GM18511 (cell line): ENCODE data around the gene CAMKK1.
"Not testable (repeated sequence)": the region's sequence is repeated elsewhere in the genome, so short reads cannot be mapped to it uniquely, and the experiment has no call there.

Source experiments
- ATAC-seq: cut with Tn5 transposase; IDR thresholded peaks from one replicate; pipeline ENCODE4 v1.9.1; 2021; ENCODE audit warnings: mild to moderate bottlenecking, moderate library complexity; ENCODE audit not compliant: unreplicated experiment

The CAMKK1 gene

GRCh38 chr17:3880983-3881382 is 11.9 kb downstream of the CAMKK1 start:
- no peak for ATAC-seq

DNA sequence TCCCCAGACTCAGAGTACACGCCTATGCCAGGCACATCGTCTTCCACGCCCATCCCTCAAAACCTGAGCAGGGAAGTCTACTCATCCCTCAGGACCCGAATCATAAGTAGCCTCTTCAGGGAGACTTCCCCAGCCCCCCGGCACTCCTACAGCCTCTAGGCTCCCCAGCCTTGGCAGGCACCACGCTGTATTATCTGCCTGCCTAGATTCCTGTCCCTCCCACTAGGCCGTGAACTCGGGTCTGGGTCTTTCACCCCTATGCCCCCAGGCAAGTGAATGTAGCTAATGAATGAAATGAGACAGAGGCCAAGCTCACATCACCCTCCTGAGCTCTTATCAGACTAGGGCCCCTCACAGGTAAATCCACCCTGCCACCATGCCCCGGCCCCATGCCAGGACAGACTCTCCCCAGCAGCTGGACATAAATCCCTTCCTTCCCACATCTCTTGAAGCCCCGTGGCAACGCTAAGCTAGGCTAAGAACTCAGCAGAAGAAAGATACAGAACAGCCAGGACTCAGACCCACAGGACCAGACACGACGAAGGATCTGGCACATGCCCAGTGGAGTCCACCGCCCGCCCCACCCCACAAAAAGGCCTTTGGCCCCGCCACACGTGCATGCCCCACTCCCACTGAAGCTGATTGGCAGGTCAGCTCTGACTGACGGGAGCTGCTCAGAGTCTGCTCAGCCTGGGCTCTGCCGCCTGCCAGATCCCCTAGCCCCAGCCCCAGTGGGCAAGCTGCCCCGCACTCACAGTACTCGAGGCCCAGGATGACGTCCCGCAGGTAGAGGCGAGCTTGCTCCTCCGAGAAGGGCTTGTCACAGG is 13.0 kb downstream of the CAMKK1 start:
- ATAC-seq, result no peak

GRCh38 chr17:3879186-3879585 is 13.7 kb downstream of the CAMKK1 start:
- ATAC-seq, result no peak

- no peak for ATAC-seq
Observed at GRCh38 chr17:3877220-3877619, 15.6 kb downstream of the CAMKK1 start.

- no peak for ATAC-seq
Observed at GRCh38 chr17:3875317-3875716, 17.5 kb downstream of the CAMKK1 start.

- ATAC-seq, result no peak
Observed at GRCh38 chr17:3873862-3874261, 19.0 kb downstream of the CAMKK1 start.

DNA sequence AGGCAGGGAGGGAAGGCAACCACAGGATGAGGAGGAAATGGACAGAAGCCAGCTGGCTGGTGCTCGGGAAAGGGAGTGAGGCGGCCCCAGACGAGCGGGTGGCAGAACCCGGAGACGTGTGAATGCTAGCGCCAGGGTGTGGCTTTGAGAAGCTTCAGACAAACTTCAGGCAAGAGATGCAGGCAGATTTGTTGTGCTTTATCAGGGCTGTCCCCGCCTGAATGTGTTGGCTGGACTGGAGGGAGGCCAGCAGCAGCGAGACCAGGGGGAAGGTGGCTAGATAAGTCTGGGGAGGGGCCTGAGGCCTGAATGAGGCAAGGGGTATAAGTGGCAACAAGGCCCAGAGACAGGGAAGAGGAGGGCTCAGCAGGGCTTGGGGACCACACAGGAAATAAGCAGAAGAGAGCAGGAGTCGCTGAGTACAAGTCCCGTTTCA is 22.0 kb downstream of the CAMKK1 start:
- no peak for ATAC-seq

DNA sequence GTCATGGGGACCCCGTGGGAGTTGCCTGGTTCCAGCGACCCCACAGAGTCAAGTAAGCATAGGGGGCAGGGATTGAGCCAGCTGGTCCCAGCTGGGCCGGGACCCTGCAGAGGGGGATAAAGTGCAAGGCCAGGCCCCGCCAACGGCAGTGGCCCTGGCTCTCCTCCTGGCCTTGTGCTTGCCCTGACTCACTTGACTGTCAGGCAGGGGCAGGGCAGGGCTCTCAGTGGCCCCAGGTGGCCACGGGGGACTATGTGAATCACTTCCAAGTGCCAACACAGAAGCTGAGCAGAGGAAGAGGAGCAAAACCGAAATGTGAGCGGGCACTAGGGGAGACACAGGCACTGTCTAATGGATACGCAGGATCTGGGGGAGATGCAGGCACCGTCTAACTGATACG is 25.2 kb downstream of the CAMKK1 start:
- no peak for ATAC-seq

DNA sequence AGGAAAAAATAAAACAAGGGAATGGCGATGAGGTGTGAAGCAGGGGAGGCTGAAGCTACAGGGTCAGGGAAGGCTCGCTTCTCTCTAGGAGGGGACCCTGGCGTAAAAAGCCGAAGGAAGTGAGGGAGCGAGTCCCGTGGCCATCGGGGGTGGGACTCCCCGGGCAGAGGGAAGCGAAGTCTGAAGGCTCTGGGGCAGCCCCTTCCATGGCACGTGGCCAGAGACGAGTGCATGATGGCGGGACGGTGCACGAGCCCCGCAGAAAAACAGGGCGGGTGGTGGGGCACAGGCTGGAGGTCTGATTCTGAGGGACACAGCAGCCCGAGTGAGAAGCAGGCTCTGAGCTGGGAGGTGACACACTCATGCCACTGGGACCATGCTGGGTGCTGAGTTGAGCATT is 25.7 kb downstream of the CAMKK1 start:
- ATAC-seq, result no peak

GRCh38 chr17:3866276-3866675 is 26.6 kb downstream of the CAMKK1 start:
- ATAC-seq, result no peak

- no peak for ATAC-seq
Observed at GRCh38 chr17:3865176-3865575, 27.7 kb downstream of the CAMKK1 start.

GRCh38 chr17:3864534-3864933 is 28.3 kb downstream of the CAMKK1 start:
- ATAC-seq, result no peak

DNA sequence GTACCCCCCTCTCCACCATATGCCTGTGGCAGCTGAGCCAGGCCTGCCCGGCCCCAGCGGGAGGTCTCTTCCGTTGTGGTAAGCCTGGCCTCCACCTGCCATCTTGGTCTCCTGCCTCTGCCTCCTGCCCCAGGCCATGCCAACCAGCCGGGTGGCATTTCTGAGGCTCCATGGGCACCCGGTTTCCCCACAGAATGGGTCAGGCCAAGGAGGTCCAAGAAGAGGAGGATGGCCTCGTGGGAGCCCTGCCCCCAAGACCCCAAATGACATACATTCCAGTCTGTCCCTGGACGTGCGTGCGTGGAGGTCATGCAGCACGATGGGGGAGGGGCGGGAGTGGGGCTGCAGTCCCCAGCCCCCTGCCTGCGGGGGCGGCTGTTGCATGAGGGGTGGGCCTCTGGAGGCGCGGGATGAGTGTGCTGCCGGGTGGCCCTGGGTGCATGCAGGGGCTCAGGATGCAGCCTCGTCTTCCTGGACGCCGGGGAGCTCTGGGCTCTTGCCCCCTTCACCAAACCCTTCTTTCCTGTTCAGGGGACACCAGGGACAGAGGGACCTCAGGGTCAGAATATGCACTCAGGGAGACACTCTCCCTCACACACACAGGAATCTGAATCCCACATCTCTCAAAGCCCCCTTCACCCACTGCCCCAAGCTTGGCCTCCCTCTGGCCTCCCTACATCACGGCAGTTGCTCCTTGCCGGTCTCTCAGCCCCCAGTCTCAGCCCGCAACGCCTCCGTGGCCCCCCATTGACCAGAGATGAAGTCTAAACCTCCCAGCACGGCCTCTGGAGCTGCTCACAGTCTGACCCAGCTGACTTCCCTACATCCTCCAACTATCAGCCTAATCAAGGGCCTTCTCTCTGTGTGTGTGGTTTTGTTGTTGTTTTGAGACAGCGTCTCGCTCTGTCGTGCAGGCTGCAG is 30.8 kb downstream of the CAMKK1 start:
- ATAC-seq, result no peak

GRCh38 chr17:3860939-3861700 is 31.7 kb downstream of the CAMKK1 start:
- no peak for ATAC-seq

- no peak for ATAC-seq
Observed at GRCh38 chr17:3859940-3860339, 32.9 kb downstream of the CAMKK1 start.

GRCh38 chr17:3857261-3858105 is 35.4 kb downstream of the CAMKK1 start:
- no peak for ATAC-seq

- not testable (repeated sequence) for ATAC-seq
Observed at GRCh38 chr17:3854204-3854603, 38.6 kb downstream of the CAMKK1 start.

- ATAC-seq, result no peak
Observed at GRCh38 chr17:3852561-3852960, 40.3 kb downstream of the CAMKK1 start.

DNA sequence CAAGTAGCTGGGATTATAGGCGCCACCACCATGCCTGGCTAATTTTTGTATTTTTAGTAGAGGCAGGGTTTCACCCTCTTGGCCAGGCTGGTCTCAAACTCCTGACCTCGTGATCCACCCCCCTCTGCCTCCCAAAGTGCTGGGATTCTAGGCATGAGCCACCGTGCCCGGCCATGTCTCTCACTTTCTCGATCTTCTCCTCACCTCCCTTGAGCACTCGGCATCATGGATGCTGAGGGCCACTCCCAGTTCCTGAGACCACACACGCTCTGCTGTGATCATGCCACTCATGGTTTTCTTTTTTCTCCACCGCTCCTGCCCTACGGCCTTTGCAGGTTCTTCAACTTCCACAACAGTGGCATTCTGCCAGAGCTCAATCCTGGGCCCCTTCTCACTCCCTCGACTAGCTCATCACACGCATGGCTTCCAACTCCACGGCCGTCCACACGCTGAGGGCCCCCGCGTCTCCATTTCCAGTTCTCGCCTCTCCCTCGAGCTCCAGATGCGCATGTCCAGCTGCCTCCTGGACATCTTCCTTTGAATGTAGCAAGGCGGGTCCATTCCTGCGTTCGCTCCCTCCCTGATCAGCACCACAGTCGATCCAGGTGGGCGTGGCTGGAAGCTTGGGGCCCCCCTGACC is 41.3 kb downstream of the CAMKK1 start:
- no peak for ATAC-seq
